ENCODE results near the gene PPRC1. TPM values are rescaled to one million over a fixed set of nuclear protein-coding genes. Genes with fewer than 3 reads are reported as not detected.

Gene PPRC1
- total RNA-seq, 1 donor from 2014 or later: 111 TPM

DNA sequence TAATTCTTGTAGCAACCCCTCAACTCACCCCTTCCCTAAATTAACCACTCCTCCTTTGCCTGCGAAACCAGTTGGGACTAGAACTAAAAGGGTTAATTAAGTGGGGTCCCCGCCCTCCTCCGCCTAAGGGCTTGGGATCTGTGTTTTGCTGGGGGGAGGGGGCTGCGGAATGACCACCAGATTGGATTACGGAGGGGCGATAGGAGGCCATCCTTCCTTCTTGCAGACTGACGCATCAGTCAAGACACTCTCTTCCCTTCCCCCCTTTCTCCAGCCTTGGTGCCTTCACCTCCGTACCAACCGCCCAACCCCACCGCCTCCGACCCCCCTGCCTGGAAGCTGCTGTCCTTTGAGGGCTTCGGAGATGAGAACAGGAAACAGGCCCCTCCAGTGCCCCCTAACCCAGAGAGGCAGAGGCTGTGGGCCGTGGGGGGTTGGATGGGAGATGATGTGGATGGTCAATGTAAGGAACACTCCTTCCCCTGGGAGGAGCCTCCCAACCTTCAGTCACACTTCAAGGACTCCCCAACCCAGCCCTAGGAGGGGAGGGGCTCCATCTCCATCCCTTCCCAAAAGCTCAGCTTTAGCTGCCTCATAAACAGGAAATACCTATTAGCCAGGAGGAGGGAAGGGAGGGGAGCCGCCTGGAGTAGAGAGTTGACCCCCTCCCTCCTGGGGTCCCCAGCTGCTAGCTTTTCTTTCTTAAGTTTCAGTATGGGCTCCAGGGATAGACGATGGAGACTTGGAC, 11.7 kb upstream of the PPRC1 start:
- intact Hi-C loops (cut with micrococcal nuclease): loop anchor here (2.0 kb wide), 1 partner anchor 56 kb away; the partner anchor contains the start of gene HPS6

DNA sequence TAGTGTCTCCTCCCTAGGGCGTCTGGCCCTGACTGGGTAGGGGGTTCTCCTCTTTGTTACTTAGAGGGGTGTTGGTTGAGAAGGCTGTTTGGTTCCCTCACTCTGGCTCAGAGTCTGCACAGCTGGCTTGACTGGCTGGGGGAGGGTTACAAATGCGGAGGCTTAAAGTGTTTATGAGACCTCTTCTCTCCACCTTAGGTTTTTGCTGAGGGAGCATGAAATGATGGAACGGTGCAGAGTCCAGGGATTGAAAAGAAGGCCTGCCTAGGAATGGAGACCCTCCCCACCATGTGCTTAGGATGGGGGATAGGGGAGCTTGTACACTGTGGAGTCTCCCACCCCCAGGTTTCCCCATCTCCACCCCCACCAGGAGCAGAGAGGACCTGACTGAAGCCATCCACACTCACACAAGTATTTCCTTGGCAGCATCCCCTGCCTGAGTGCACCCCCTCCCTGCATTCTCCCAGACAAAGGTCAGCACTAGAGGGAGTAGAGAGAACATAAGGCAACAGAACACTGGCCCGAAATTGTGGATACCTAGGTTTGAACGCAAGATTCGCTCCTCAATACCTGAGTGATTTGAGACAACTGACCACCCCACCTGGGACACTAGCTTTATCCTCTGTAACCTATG, 11.0 kb upstream of the PPRC1 start:
- no peaks in the 10 kb centered on the region for H3K27me3 Mint-ChIP-seq
- intact Hi-C loops (cut with micrococcal nuclease): loop anchor here (2.0 kb wide), 1 partner anchor 57 kb away; the partner anchor contains the start of gene HPS6
- H3K36me3 Mint-ChIP-seq (ENCODE audit: low read depth): peaks cover 5% of the 10 kb centered on the region
- H3K9me3 Mint-ChIP-seq: no peaks in the 10 kb centered on the region
- peak overlapping the region; percentile 88 for H3K27ac Mint-ChIP-seq
- peak overlapping the region; percentile 94 for H3K4me3 Mint-ChIP-seq
- H3K4me1 Mint-ChIP-seq: peaks cover 36% of the 10 kb centered on the region
- no peak for DNase-seq

More for the DNA sequence above, 11.7 kb upstream of the PPRC1 start:
- DNase-seq: peak; percentile 64
- peak overlapping the region; percentile 88 for H3K27ac Mint-ChIP-seq
- peak overlapping the region; percentile 94 for H3K4me3 Mint-ChIP-seq
- H3K4me1 Mint-ChIP-seq: peaks cover 42% of the 10 kb centered on the region
- peaks cover 5% of the 10 kb centered on the region for H3K36me3 Mint-ChIP-seq (ENCODE audit: low read depth)
- H3K9me3 Mint-ChIP-seq: no peaks in the 10 kb centered on the region
- no peaks in the 10 kb centered on the region for H3K27me3 Mint-ChIP-seq

DNA sequence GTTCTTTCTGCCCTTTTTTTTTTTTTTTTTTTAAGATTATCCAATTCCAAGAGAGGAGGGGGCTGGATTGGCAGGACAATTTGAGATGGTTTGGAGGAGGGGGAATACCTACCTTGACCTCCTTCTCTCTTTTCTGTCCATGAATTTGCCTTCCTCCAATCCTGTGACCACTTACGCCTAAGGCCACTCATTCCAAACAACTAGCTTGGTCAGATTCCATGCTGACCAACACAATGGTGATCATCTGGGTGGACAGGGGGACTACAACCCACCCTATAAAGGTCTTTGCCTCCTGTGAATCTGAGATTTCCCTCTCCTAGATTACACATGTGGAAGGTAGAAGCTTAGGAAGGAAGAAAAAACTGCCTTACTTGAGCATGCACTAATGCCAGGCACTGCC, 10.4 kb upstream of the PPRC1 start:
- H3K9me3 Mint-ChIP-seq: no peaks in the 10 kb centered on the region
- no peak overlapping the region for H3K27ac Mint-ChIP-seq
- H3K4me1 Mint-ChIP-seq: peaks cover 31% of the 10 kb centered on the region
- no peak for DNase-seq
- intact Hi-C loops (cut with micrococcal nuclease): no loop called here
- H3K4me3 Mint-ChIP-seq: no peak overlapping the region
- H3K27me3 Mint-ChIP-seq: no peaks in the 10 kb centered on the region
- peaks cover 5% of the 10 kb centered on the region for H3K36me3 Mint-ChIP-seq (ENCODE audit: low read depth)

DNA sequence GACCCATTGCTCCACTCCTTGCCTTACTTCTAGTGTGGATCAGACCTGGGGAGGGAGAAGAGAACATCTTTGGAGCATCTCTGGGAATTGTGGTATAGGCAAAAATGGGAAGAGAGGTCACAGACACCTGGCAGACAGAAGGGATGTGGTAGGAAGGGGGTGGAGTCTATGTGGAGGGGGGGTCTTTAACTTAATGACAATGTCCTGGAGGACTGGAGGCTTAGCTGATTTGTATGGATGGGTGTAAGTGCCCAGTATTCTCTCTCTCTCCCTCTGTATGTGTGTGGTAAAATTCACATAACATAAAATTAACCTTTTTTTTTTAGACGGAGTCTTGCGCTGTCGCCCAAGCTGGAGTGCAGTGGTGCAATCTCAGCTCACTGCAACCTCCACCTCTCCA, 9.6 kb upstream of the PPRC1 start:
- Mint-ChIP-seq H3K27ac (no peak overlapping the region), H3K36me3 (ENCODE audit: low read depth) (peaks cover 3% of the 10 kb centered on the region), H3K4me3 (no peak overlapping the region), H3K9me3 (no peaks in the 10 kb centered on the region), H3K4me1 (peaks cover 24% of the 10 kb centered on the region), H3K27me3 (no peaks in the 10 kb centered on the region)
- no peak for DNase-seq
- intact Hi-C loops (cut with micrococcal nuclease): no loop called here

DNA sequence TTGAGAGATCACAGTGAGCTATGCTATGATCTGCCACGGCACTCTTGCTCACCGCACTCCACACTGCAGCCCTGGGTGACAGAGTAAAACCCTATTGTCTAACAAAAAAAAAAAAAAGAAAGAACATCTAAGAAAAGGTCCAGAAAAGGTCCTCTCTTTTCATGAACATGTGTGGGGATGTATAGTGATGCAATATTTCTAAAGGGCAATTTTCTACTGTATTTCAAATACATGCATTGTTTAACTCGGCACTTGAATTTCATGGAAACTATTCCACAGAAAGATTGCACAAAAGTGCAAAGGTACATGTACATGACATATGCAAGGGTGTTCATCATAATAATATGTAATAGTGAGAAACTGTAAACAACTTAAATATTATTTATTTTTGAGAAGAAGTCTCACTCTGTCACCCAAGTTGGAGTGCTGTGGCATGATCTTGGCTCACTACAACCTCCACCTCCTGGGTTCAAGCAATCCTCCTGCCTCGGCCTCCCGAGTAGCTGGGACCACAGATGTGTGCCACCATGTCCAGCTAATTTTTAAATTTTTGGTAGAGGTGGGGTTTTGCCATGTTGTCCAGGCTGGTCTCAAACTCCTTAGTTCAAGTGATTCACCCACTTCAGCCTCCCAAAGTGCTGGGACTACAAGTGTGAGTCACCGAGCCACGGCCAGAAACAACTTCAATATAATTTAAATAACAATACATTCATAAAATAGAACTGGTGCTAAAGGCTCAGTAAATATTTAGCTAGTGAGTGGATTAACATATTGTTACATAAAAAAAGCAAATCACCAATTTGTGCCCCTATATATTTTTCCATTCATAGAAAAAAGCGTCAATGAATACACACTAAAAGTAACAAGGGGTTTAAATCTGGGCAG, 1.3 kb upstream of the PPRC1 start:
- H3K27me3 Mint-ChIP-seq: no peaks in the 10 kb centered on the region
- H3K9me3 Mint-ChIP-seq: no peaks in the 10 kb centered on the region
- intact Hi-C loops (cut with micrococcal nuclease): loop anchor here (1.0 to 5.0 kb wide), 9 partner anchors 12 to 371 kb away; partner anchors contain the start of genes ACTR1A, ARMH3, GBF1 and HPS6
- no peak for DNase-seq
- no peak overlapping the region for H3K4me3 Mint-ChIP-seq
- no peak overlapping the region for H3K27ac Mint-ChIP-seq
- H3K36me3 Mint-ChIP-seq (ENCODE audit: low read depth): peaks cover 25% of the 10 kb centered on the region
- H3K4me1 Mint-ChIP-seq: peaks cover 29% of the 10 kb centered on the region

DNA sequence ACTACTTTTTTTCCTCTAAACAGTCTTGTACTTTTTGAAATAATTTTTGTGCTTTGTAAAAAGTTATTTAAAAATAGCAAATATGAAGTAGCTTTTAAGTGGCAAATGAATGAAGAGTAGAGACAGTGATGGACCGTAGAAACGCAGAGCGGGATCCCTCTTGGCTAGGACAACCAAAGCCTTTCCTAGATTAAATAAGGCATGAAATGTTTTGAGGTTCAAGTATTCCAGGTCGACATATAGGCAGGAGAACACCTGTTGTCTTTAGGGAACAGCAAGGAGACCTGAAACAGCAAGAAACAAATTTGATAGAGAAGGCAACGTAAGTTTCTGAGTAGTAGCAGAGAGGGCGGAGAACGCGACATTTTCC, 662 bp upstream of the PPRC1 start:
- Mint-ChIP-seq H3K27ac (peak overlapping the region; percentile 100), H3K4me1 (peaks cover 30% of the 10 kb centered on the region), H3K4me3 (peak overlapping the region; percentile 97), H3K9me3 (no peaks in the 10 kb centered on the region), H3K27me3 (no peaks in the 10 kb centered on the region), H3K36me3 (ENCODE audit: low read depth) (peaks cover 29% of the 10 kb centered on the region)
- intact Hi-C loops (cut with micrococcal nuclease): loop anchor here (1.0 to 5.0 kb wide), 9 partner anchors 13 to 370 kb away; partner anchors contain the start of genes ACTR1A, ARMH3, GBF1 and HPS6
- no peak for DNase-seq

DNA sequence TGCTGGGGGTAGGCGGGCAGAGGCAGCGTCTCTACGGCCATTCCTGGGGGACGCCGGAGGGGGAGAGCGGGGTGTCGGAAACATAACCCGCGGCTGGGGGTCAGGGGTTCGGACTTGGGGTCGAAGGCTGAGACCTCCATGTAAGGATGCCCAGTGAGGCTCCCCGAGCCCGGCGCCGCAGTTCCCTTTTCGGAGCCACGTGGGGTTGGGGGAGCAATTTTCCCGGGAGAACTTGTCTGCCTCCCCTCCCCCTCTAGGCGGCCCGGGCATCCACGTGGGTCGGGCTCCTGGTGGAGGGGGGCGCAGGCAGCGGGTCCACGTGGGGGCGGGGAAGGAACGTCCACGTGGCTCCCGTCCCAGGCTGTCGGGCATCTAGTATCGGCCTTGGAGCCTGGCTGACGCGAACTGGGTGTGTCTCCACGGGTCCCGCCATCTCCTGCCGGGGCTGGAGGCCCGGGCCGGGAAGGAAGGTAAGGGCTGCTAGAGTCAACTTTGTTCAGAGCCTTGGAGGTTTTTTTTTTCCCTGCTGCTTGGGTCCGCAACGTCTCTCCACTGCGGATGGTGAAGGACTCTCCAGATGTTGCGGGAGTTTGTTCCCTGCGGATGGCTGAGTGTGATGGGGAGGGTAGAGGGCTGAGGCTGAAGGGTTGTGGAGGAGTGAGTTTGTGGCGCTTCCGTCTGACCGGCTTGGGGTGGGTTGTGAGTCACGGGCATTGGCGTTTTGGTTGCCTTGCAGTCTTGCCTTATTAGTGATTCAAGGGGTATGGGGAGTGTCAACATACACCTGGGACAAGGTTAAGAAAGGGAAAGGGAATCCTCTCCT, 744 bp downstream of the PPRC1 start:
- Mint-ChIP-seq H3K27me3 (no peaks in the 10 kb centered on the region), H3K36me3 (ENCODE audit: low read depth) (peaks cover 39% of the 10 kb centered on the region), H3K27ac (peak overlapping the region; percentile 100), H3K4me1 (peaks cover 33% of the 10 kb centered on the region), H3K4me3 (peak overlapping the region; percentile 97), H3K9me3 (no peaks in the 10 kb centered on the region)
- intact Hi-C loops (cut with micrococcal nuclease): loop anchor here (2.0 to 5.0 kb wide), 2 partner anchors 77 to 316 kb away; partner anchors contain the start of genes ARMH3 and OGA
- peak; percentile 86 for DNase-seq

DNA sequence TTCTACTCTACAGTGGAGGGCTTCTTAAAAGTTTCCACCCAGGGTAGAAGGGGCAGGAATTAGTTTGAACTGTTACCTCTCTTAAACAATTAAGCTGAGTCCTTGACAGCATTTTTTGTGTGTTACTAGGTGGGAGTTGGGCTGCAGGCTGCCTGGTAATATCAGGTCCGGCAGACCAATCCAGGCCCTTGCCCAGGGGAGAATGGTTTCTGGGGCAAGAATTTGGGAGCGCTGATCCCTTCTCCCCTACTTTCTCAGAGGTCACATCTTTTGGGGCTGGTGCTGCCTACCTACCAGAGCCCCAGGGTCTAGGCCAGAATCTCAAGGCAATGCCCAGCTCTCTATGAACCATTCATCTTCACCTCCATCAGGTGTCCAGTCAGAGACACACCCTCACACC, 1.6 kb downstream of the PPRC1 start:
- DNase-seq: no peak
- Mint-ChIP-seq H3K9me3 (no peaks in the 10 kb centered on the region), H3K4me3 (peak overlapping the region; percentile 97), H3K27ac (peak overlapping the region; percentile 100), H3K36me3 (ENCODE audit: low read depth) (peaks cover 47% of the 10 kb centered on the region), H3K27me3 (no peaks in the 10 kb centered on the region), H3K4me1 (peaks cover 35% of the 10 kb centered on the region)
- intact Hi-C loops (cut with micrococcal nuclease): loop anchor here (5.0 kb wide), 1 partner anchor 317 kb away; the partner anchor contains the start of gene OGA

DNA sequence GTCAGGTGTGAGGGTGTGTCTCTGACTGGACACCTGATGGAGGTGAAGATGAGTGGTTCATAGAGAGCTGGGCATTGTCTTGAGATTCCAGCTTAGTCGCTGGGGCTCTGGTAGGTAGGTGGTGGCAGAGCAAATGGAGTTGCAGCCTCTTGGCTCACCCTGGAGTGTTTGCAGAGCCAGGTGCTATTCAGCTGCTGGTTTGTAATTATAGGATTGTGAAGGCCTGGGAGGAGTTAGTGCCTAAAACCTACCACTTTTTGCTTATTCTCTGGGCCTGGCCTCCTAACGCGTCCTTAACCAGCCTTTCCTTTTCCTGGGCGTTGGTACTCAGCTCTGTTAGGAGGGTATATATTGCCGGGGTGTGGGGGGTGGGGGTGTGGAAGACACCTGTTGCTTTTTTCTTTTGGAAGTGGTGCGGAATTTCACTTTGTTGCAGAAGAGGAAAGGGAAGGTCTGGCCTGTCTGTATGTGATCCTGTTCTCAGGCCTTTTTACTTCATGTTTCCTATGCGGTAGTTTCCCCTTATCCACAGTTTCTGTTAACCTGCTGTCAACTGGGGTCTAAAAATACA, 3.2 kb downstream of the PPRC1 start:
- peak overlapping the region; percentile 5 for H3K27ac Mint-ChIP-seq
- H3K4me1 Mint-ChIP-seq: peaks cover 37% of the 10 kb centered on the region
- H3K4me3 Mint-ChIP-seq: peak overlapping the region; percentile 50
- no peaks in the 10 kb centered on the region for H3K27me3 Mint-ChIP-seq
- no peaks in the 10 kb centered on the region for H3K9me3 Mint-ChIP-seq
- intact Hi-C loops (cut with micrococcal nuclease): no loop called here
- H3K36me3 Mint-ChIP-seq (ENCODE audit: low read depth): peaks cover 63% of the 10 kb centered on the region
- DNase-seq: no peak

DNA sequence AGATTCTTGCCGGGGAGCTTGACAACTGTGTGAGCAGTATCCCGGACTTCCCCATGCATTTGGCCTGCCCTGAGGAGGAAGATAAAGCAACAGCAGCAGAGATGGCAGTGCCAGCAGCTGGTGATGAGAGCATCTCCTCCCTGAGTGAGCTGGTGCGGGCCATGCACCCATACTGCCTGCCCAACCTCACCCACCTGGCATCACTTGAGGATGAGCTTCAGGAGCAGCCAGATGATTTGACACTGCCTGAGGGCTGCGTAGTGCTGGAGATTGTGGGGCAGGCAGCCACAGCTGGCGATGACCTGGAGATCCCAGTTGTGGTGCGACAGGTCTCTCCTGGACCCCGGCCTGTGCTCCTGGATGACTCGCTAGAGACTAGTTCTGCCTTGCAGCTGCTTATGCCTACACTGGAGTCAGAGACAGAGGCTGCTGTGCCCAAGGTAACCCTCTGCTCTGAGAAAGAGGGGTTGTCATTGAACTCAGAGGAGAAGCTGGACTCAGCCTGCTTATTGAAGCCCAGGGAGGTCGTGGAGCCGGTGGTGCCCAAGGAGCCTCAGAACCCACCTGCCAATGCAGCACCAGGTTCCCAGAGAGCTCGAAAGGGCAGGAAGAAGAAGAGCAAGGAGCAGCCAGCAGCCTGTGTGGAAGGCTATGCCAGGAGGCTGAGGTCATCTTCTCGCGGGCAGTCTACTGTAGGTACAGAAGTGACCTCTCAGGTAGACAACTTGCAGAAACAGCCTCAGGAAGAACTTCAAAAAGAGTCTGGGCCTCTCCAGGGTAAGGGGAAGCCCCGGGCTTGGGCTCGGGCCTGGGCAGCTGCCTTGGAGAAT, 6.7 kb downstream of the PPRC1 start:
- H3K27me3 Mint-ChIP-seq: no peaks in the 10 kb centered on the region
- DNase-seq: no peak
- H3K27ac Mint-ChIP-seq: no peak overlapping the region
- no peaks in the 10 kb centered on the region for H3K9me3 Mint-ChIP-seq
- peaks cover 27% of the 10 kb centered on the region for H3K4me1 Mint-ChIP-seq
- intact Hi-C loops (cut with micrococcal nuclease): no loop called here
- peaks cover 76% of the 10 kb centered on the region for H3K36me3 Mint-ChIP-seq (ENCODE audit: low read depth)
- no peak overlapping the region for H3K4me3 Mint-ChIP-seq

DNA sequence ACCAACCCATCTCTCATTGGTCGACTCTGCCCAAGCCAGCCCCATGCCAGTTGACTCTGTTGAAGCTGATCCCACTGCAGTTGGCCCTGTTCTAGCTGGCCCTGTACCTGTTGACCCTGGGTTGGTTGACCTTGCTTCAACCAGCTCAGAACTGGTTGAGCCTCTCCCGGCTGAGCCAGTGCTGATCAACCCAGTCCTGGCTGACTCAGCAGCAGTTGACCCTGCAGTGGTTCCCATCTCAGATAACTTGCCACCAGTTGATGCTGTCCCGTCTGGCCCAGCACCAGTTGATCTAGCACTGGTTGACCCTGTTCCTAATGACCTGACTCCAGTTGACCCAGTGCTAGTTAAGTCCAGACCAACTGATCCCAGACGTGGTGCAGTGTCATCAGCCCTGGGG, 7.4 kb downstream of the PPRC1 start:
- peaks cover 21% of the 10 kb centered on the region for H3K4me1 Mint-ChIP-seq
- peaks cover 76% of the 10 kb centered on the region for H3K36me3 Mint-ChIP-seq (ENCODE audit: low read depth)
- intact Hi-C loops (cut with micrococcal nuclease): no loop called here
- H3K9me3 Mint-ChIP-seq: no peaks in the 10 kb centered on the region
- H3K4me3 Mint-ChIP-seq: no peak overlapping the region
- no peak overlapping the region for H3K27ac Mint-ChIP-seq
- DNase-seq: no peak
- no peaks in the 10 kb centered on the region for H3K27me3 Mint-ChIP-seq

DNA sequence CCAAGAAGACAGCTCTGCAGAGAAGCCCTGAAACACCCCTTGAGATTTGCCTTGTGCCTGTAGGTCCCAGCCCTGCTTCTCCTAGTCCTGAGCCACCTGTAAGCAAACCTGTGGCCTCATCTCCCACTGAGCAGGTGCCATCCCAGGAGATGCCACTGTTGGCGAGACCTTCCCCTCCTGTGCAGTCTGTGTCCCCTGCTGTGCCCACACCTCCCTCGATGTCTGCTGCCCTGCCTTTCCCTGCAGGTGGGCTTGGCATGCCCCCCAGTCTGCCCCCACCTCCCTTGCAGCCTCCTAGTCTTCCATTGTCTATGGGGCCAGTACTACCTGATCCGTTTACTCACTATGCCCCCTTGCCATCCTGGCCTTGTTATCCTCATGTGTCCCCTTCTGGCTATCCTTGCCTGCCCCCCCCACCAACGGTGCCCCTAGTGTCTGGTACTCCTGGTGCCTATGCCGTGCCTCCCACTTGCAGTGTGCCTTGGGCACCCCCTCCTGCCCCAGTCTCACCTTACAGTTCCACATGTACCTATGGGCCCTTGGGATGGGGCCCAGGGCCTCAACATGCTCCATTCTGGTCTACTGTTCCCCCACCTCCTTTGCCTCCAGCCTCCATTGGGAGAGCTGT, 8.2 kb downstream of the PPRC1 start:
- intact Hi-C loops (cut with micrococcal nuclease): no loop called here
- H3K9me3 Mint-ChIP-seq: no peaks in the 10 kb centered on the region
- peaks cover 75% of the 10 kb centered on the region for H3K36me3 Mint-ChIP-seq (ENCODE audit: low read depth)
- H3K27ac Mint-ChIP-seq: no peak overlapping the region
- H3K4me1 Mint-ChIP-seq: peaks cover 15% of the 10 kb centered on the region
- H3K4me3 Mint-ChIP-seq: no peak overlapping the region
- H3K27me3 Mint-ChIP-seq: no peaks in the 10 kb centered on the region
- no peak for DNase-seq

Data from activated CD4-positive, alpha-beta T cell treated with anti-CD3 and anti-CD28 coated beads, Interleukin-2, amount 10 ng/mL, durations not matched to agents 24 days and 14 days (primary cell).